SU-DHL-6 (cell line): Measurements from ENCODE around the gene EIF3D.

ENCODE experiments used
- H2AFZ ChIP-seq: fragments of 200-600 bp; sonication (generic); 2 replicates; pipeline ENCODE4 v1.6.1; 2014; ENCODE audit warnings: low read depth, mild to moderate bottlenecking, moderate library complexity, mixed read lengths, antibody characterized with exemption, low read length; ENCODE audit not compliant: severe bottlenecking
- H3F3A ChIP-seq: fragments of 200-600 bp; shearing (Covaris generic); 2 replicates; pipeline ENCODE4 v1.6.0; 2016; ENCODE audit warnings: antibody characterized with exemption, mild to moderate bottlenecking; ENCODE audit not compliant: insufficient read depth
- H3K27ac ChIP-seq: fragments of 200-600 bp; sonication (generic); 2 replicates; pipeline ENCODE4 v1.5.1; 2016; ENCODE audit warnings: low read depth, mild to moderate bottlenecking, low read length, moderate library complexity, mixed read lengths
- H3K27me3 ChIP-seq: fragments of 200-600 bp; sonication (generic), shearing (Covaris generic); 2 replicates; pipeline ENCODE4 v1.6.0; 2014; ENCODE audit warnings: mild to moderate bottlenecking, low read length
- H3K36me3 ChIP-seq: fragments of 200-600 bp; sonication (generic); 2 replicates; pipeline ENCODE4 v1.6.1; 2014; ENCODE audit warnings: mild to moderate bottlenecking, low read length, mixed read lengths
- H3K4me2 ChIP-seq: fragments of 300-600, 200-600 bp; shearing (Covaris generic), sonication (generic); 2 replicates; pipeline ENCODE4 v1.6.0; 2014; ENCODE audit warnings: low read length, low read depth, mild to moderate bottlenecking; ENCODE audit not compliant: poor library complexity, severe bottlenecking
- H3K4me3 ChIP-seq: fragments of 200-600 bp; sonication (generic); 2 replicates; pipeline ENCODE4 v1.5.1; 2014; ENCODE audit warnings: antibody characterized with exemption, low read length, mild to moderate bottlenecking, mixed read lengths; ENCODE audit not compliant: insufficient read depth, poor library complexity, severe bottlenecking
- H3K79me2 ChIP-seq: fragments of 200-600 bp; sonication (generic); 2 replicates; pipeline ENCODE4 v1.6.1; 2014; ENCODE audit warnings: mild to moderate bottlenecking, low read length, moderate library complexity; ENCODE audit not compliant: insufficient read depth
- H3K9ac ChIP-seq: fragments of 200-600 bp; sonication (generic); 2 replicates; pipeline ENCODE4 v1.7.0; 2014; ENCODE audit warnings: mild to moderate bottlenecking, low read length
- H3K9me2 ChIP-seq: fragments of 200-600 bp; sonication (generic); replicated peaks from 2 replicates; pipeline ENCODE4 v1.6.1; 2014; ENCODE audit warnings: low read length; ENCODE audit not compliant: insufficient read depth
- H3K9me3 ChIP-seq: fragments of 200-600 bp; sonication (generic); 2 replicates; pipeline ENCODE4 v1.6.1; 2014; ENCODE audit warnings: low read length, mixed read lengths; ENCODE audit not compliant: insufficient read depth
- H4K20me1 ChIP-seq: fragments of 200-600 bp; sonication (generic); 2 replicates; pipeline ENCODE4 v1.6.1; 2014; ENCODE audit warnings: low read depth, mild to moderate bottlenecking, antibody characterized with exemption, low read length, moderate library complexity, mixed read lengths
- EZH2phosphoT487 ChIP-seq: fragments of 200-600 bp; sonication (generic), shearing (Covaris generic); conservative IDR thresholded peaks from 2 replicates; pipeline ENCODE4 v1.6.1; 2018; ENCODE audit warnings: mild to moderate bottlenecking, antibody characterized with exemption, low read length, moderate library complexity, mixed read lengths
- TF ChIP-seq, protein P1 (sequence below): fragments of 200-600 bp; sonication (generic); IDR thresholded peaks from one replicate; pipeline ENCODE4 v1.5.1; 2017; ENCODE audit warnings: antibody characterized with exemption, mild to moderate bottlenecking, low read length, moderate library complexity; ENCODE audit not compliant: insufficient read depth, poor library complexity, severe bottlenecking

EIF3D gene

DNA sequence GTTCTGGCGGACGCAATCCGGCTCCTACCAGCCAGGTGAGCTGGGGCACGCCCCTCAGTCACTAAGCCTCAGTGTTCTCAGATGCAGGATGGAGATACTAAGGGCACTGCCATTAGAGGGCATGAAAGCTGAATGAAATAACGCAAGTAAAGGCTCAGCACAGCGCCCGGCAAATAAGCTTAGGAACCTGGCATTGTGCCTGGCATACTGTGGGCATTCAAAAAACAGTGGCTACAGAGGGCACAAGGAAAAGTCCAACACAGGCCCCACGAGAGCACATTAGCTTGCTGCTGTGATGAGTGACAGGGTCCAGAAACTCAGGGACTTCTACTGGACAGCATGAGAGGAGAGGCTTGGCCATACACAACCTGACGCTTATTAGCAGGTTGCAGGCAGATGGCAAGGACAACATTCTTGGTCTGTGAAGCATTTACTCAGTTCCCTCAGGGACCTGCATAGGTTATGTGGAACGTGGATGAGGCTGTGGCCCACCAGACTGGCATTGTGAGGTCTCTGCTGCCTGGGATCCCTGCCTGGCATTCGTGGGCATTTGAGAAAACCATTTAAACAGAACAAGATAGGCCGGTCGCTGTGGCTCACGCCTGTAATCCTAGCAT lies 59.8 kb downstream of the EIF3D start:
- no peaks in the 10 kb centered on the region for H3F3A ChIP-seq
- no peak overlapping the region for H3K4me2 ChIP-seq
- no peaks in the 10 kb centered on the region for H3K36me3 ChIP-seq
- TF ChIP-seq EZH2phosphoT487: no peak
- TF ChIP-seq, protein P1, sequence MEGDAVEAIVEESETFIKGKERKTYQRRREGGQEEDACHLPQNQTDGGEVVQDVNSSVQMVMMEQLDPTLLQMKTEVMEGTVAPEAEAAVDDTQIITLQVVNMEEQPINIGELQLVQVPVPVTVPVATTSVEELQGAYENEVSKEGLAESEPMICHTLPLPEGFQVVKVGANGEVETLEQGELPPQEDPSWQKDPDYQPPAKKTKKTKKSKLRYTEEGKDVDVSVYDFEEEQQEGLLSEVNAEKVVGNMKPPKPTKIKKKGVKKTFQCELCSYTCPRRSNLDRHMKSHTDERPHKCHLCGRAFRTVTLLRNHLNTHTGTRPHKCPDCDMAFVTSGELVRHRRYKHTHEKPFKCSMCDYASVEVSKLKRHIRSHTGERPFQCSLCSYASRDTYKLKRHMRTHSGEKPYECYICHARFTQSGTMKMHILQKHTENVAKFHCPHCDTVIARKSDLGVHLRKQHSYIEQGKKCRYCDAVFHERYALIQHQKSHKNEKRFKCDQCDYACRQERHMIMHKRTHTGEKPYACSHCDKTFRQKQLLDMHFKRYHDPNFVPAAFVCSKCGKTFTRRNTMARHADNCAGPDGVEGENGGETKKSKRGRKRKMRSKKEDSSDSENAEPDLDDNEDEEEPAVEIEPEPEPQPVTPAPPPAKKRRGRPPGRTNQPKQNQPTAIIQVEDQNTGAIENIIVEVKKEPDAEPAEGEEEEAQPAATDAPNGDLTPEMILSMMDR: no peak
- no peak overlapping the region for H3K4me3 ChIP-seq
- no peaks in the 10 kb centered on the region for H3K9me3 ChIP-seq
- H3K9ac ChIP-seq: no peak overlapping the region
- no peaks in the 10 kb centered on the region for H3K27me3 ChIP-seq
- H4K20me1 ChIP-seq: no peaks in the 10 kb centered on the region
- H3K27ac ChIP-seq: no peak overlapping the region
- no peak overlapping the region for H2AFZ ChIP-seq
- no peaks in the 10 kb centered on the region for H3K9me2 ChIP-seq
- H3K79me2 ChIP-seq: no peaks in the 10 kb centered on the region

DNA sequence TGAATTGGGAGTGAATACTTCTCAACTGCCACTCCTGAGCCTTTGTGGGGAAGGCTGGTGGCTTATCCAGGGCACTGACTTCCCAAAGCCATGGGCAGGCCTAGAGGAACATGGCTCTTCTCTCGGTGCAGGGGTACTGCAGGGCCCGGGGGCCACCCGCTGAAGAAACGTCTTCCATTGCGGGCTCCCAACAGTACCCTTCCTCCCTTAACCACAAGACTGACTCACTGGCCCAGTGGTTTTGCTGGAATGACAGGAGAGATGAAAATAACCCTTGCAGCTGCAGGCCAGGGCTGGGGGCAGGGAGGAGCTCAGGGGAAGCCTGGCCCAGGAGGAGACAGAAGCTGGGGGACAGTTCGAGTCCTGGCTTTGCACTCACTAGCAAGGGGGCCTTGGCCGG lies 61.0 kb downstream of the EIF3D start:
- Histone ChIP-seq H3F3A (no peaks in the 10 kb centered on the region), H3K27me3 (no peaks in the 10 kb centered on the region), H4K20me1 (no peaks in the 10 kb centered on the region), H3K9me2 (no peaks in the 10 kb centered on the region), H3K4me2 (no peak overlapping the region), H3K9ac (no peak overlapping the region), H3K9me3 (no peaks in the 10 kb centered on the region), H2AFZ (no peak overlapping the region), H3K36me3 (no peaks in the 10 kb centered on the region), H3K27ac (no peak overlapping the region), H3K79me2 (no peaks in the 10 kb centered on the region), H3K4me3 (no peak overlapping the region)
- no peak for TF ChIP-seq EZH2phosphoT487
- TF ChIP-seq, protein P1: no peak

- no peaks in the 10 kb centered on the region for H3K27me3 ChIP-seq
- no peaks in the 10 kb centered on the region for H3K79me2 ChIP-seq
- no peaks in the 10 kb centered on the region for H3K9me3 ChIP-seq
- H4K20me1 ChIP-seq: no peaks in the 10 kb centered on the region
- H3K9ac ChIP-seq: no peak overlapping the region
- no peaks in the 10 kb centered on the region for H3K9me2 ChIP-seq
- H3K27ac ChIP-seq: no peak overlapping the region
- no peak overlapping the region for H3K4me2 ChIP-seq
- no peak for TF ChIP-seq EZH2phosphoT487
- TF ChIP-seq, protein P1: no peak
- no peak overlapping the region for H2AFZ ChIP-seq
- no peaks in the 10 kb centered on the region for H3F3A ChIP-seq
- no peak overlapping the region for H3K4me3 ChIP-seq
- no peaks in the 10 kb centered on the region for H3K36me3 ChIP-seq
Observed at GRCh38 chr22:36467042-36467810, 61.7 kb downstream of the EIF3D start.
